Neural cell (in vitro differentiated cells): ENCODE measurements around the gene YIF1B. TPM values are rescaled to one million over a fixed set of nuclear protein-coding genes. Genes with fewer than 3 reads are reported as not detected.

Experiments used
- H2AFZ ChIP-seq: fragments of 200-600, 300-800 bp; sonication (generic), shearing (Covaris generic); 2 replicates; pipeline ENCODE4 v1.6.0; 2014; ENCODE audit warnings: low read depth, mild to moderate bottlenecking, antibody characterized with exemption, low read length, moderate library complexity
- H3F3A ChIP-seq: fragments of 200-600 bp; shearing (Covaris generic); 2 replicates; pipeline ENCODE4 v1.6.1; 2016; ENCODE audit warnings: mild to moderate bottlenecking, moderate library complexity, mixed read lengths, antibody characterized with exemption, low read length; ENCODE audit not compliant: insufficient read depth, poor library complexity, severe bottlenecking
- H3K27ac ChIP-seq: fragments of 200-600, 300-800 bp; sonication (generic), shearing (Covaris generic); 2 replicates; pipeline ENCODE4 v1.5.1; 2014; ENCODE audit warnings: mild to moderate bottlenecking, low read length, moderate library complexity
- H3K27me3 ChIP-seq: fragments of 300-800, 200-600 bp; sonication (generic), shearing (Covaris generic); 2 replicates; pipeline ENCODE4 v1.6.0; 2014; ENCODE audit warnings: mild to moderate bottlenecking, low read depth, low read length, moderate library complexity; ENCODE audit not compliant: insufficient read depth
- H3K36me3 ChIP-seq: fragments of 300-800, 200-600 bp; sonication (generic), shearing (Covaris generic); 2 replicates; pipeline ENCODE4 v1.5.1; 2014; ENCODE audit warnings: mild to moderate bottlenecking, antibody characterized with exemption, low read length, moderate library complexity; ENCODE audit not compliant: insufficient read depth
- H3K4me2 ChIP-seq: fragments of 300-800, 200-600 bp; sonication (generic), shearing (Covaris generic); 2 replicates; pipeline ENCODE4 v1.6.0; 2014; ENCODE audit warnings: mild to moderate bottlenecking, low read length
- H3K4me3 ChIP-seq: fragments of 300-800, 200-600 bp; sonication (generic), shearing (Covaris generic); 2 replicates; pipeline ENCODE4 v1.5.1; 2014; ENCODE audit warnings: mild to moderate bottlenecking, low read length, moderate library complexity
- H3K79me2 ChIP-seq: fragments of 200-600 bp; shearing (Covaris generic); replicated peaks from 2 replicates; pipeline ENCODE4 v1.6.0; 2014; ENCODE audit warnings: mild to moderate bottlenecking, low read length, moderate library complexity; ENCODE audit not compliant: insufficient read depth
- H3K9ac ChIP-seq: fragments of 300-800, 200-600 bp; sonication (generic), shearing (Covaris generic); 2 replicates; pipeline ENCODE4 v1.6.1; 2016; ENCODE audit warnings: mild to moderate bottlenecking, low read length, mixed read lengths
- H3K9me2 ChIP-seq: fragments of 200-600 bp; shearing (Covaris generic); 2 replicates; pipeline ENCODE4 v1.6.1; 2016; ENCODE audit warnings: mild to moderate bottlenecking, low read length, mixed read lengths; ENCODE audit not compliant: insufficient read depth
- H3K9me3 ChIP-seq: fragments of 200-600, 300-800 bp; sonication (generic), shearing (Covaris generic); 2 replicates; pipeline ENCODE4 v1.6.1; 2016; ENCODE audit warnings: mild to moderate bottlenecking, mixed run types, low read length, moderate library complexity, mixed read lengths
- H4K20me1 ChIP-seq: fragments of 200-600 bp; shearing (Covaris generic); 2 replicates; pipeline ENCODE4 v1.6.1; 2016; ENCODE audit warnings: mild to moderate bottlenecking, mixed run types; ENCODE audit not compliant: insufficient read depth
- EP300 ChIP-seq: fragments of 450-650 bp; conservative IDR thresholded peaks from 2 replicates; pipeline ENCODE4 v1.6.1; 2014; ENCODE audit warnings: antibody characterized with exemption, mild to moderate bottlenecking, moderate library complexity; ENCODE audit not compliant: poor library complexity, severe bottlenecking
- EZH2 ChIP-seq: fragments of 200-600, 300-800 bp; shearing (Covaris generic), sonication (generic); IDR thresholded peaks from 2 replicates; pipeline ENCODE4 v1.6.1; 2014; ENCODE audit warnings: antibody characterized with exemption, low read length, borderline replicate concordance, mild to moderate bottlenecking; ENCODE audit not compliant: insufficient read depth, poor library complexity, severe bottlenecking
- MXI1 ChIP-seq: fragments of 450-650 bp; conservative IDR thresholded peaks from 2 replicates; pipeline ENCODE4 v1.6.1; 2014; ENCODE audit warnings: antibody characterized with exemption, mild to moderate bottlenecking; ENCODE audit not compliant: poor library complexity, severe bottlenecking
- POLR2AphosphoS5 ChIP-seq: IDR thresholded peaks from 2 replicates; pipeline ENCODE4 v1.6.1; 2012
- RAD21 ChIP-seq: fragments of 450-650 bp; conservative IDR thresholded peaks from 2 replicates; pipeline ENCODE4 v1.6.1; 2014; ENCODE audit warnings: antibody characterized with exemption, mild to moderate bottlenecking, moderate library complexity
- SMC3 ChIP-seq: fragments of 450-650 bp; conservative IDR thresholded peaks from 2 replicates; pipeline ENCODE4 v1.6.1; 2014; ENCODE audit warnings: antibody characterized with exemption, mild to moderate bottlenecking, moderate library complexity; ENCODE audit not compliant: poor library complexity
- TAF1 ChIP-seq: IDR thresholded peaks from 2 replicates; pipeline ENCODE4 v1.6.1; 2012; ENCODE audit warnings: low read depth
- polyA plus RNA-seq: library from polyadenylated mRNA; depleted of rRNA; stranded (reverse); fragments of >200 nt; gene quantifications from 2 replicates; pipeline ENCODE4 v1.2.3, GENCODE V29; 2014
- TF ChIP-seq, protein P1 (sequence below): IDR thresholded peaks from 2 replicates; pipeline ENCODE4 v1.6.1; 2012; ENCODE audit warnings: borderline replicate concordance
- TF ChIP-seq, protein P2 (sequence below): fragments of 450-650 bp; IDR thresholded peaks from 2 replicates; pipeline ENCODE4 v1.5.1; 2014; ENCODE audit warnings: antibody characterized with exemption, mild to moderate bottlenecking, moderate library complexity; ENCODE audit not compliant: poor library complexity, severe bottlenecking

The YIF1B gene
- polyA plus RNA-seq, 1 donor from 2014 or later = 84.0 TPM

- H3K9me2 ChIP-seq = no peaks in the 10 kb centered on the region
- TF ChIP-seq EP300 (no peak), EZH2 (no peak), RAD21 (no peak), SMC3 (no peak), MXI1 (no peak), POLR2AphosphoS5 (no peak), TAF1 (no peak)
- TF ChIP-seq, protein P1, sequence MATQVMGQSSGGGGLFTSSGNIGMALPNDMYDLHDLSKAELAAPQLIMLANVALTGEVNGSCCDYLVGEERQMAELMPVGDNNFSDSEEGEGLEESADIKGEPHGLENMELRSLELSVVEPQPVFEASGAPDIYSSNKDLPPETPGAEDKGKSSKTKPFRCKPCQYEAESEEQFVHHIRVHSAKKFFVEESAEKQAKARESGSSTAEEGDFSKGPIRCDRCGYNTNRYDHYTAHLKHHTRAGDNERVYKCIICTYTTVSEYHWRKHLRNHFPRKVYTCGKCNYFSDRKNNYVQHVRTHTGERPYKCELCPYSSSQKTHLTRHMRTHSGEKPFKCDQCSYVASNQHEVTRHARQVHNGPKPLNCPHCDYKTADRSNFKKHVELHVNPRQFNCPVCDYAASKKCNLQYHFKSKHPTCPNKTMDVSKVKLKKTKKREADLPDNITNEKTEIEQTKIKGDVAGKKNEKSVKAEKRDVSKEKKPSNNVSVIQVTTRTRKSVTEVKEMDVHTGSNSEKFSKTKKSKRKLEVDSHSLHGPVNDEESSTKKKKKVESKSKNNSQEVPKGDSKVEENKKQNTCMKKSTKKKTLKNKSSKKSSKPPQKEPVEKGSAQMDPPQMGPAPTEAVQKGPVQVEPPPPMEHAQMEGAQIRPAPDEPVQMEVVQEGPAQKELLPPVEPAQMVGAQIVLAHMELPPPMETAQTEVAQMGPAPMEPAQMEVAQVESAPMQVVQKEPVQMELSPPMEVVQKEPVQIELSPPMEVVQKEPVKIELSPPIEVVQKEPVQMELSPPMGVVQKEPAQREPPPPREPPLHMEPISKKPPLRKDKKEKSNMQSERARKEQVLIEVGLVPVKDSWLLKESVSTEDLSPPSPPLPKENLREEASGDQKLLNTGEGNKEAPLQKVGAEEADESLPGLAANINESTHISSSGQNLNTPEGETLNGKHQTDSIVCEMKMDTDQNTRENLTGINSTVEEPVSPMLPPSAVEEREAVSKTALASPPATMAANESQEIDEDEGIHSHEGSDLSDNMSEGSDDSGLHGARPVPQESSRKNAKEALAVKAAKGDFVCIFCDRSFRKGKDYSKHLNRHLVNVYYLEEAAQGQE = no peak
- TF ChIP-seq, protein P2, sequence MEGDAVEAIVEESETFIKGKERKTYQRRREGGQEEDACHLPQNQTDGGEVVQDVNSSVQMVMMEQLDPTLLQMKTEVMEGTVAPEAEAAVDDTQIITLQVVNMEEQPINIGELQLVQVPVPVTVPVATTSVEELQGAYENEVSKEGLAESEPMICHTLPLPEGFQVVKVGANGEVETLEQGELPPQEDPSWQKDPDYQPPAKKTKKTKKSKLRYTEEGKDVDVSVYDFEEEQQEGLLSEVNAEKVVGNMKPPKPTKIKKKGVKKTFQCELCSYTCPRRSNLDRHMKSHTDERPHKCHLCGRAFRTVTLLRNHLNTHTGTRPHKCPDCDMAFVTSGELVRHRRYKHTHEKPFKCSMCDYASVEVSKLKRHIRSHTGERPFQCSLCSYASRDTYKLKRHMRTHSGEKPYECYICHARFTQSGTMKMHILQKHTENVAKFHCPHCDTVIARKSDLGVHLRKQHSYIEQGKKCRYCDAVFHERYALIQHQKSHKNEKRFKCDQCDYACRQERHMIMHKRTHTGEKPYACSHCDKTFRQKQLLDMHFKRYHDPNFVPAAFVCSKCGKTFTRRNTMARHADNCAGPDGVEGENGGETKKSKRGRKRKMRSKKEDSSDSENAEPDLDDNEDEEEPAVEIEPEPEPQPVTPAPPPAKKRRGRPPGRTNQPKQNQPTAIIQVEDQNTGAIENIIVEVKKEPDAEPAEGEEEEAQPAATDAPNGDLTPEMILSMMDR = no peak
Measured at GRCh38 chr19:38352611-38353010, 36.9 kb upstream of the YIF1B start.

DNA sequence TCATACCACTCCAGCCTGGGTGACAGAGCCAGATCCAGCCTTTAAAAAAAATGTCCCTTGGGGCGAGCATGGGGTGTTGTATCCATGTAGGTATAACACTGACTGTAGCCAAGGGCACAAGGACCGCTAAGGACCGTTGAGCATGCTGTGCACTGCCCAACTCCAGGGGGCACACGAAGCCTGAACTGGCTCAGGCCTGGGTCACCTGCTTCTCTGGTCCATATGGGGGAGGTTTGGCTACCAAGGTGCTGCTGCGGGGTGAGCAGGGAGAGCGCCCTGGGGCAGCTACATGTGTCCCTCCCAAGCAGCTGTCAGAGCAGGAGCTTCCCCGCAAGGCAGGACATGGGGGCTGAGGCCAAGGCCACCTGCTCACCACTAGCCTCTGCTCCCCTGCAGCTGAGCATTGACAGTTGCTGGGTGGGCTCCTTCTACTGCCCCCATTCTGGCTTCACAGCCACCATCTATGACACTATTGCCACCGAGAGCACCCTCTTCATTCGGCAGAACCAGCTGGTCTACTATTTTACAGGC is 36.2 kb upstream of the YIF1B start:
- no peak overlapping the region for H3K4me3 ChIP-seq
- H2AFZ ChIP-seq = no peak overlapping the region
- H3K79me2 ChIP-seq = no peaks in the 10 kb centered on the region
- H4K20me1 ChIP-seq = no peaks in the 10 kb centered on the region
- H3F3A ChIP-seq = no peaks in the 10 kb centered on the region
- no peaks in the 10 kb centered on the region for H3K9me3 ChIP-seq
- H3K27ac ChIP-seq = no peak overlapping the region
- no peak overlapping the region for H3K9ac ChIP-seq
- TF ChIP-seq, protein P1 = no peak
- TF ChIP-seq TAF1 (no peak), MXI1 (no peak), RAD21 (no peak), SMC3 (no peak), EP300 (no peak), EZH2 (no peak), POLR2AphosphoS5 (no peak)
- TF ChIP-seq, protein P2 = no peak
- H3K27me3 ChIP-seq = no peaks in the 10 kb centered on the region
- H3K4me2 ChIP-seq = no peak overlapping the region
- no peaks in the 10 kb centered on the region for H3K9me2 ChIP-seq
- no peaks in the 10 kb centered on the region for H3K36me3 ChIP-seq

More at GRCh38 chr19:38352611-38353010, 36.9 kb upstream of the YIF1B start:
- Histone ChIP-seq H3K4me3 (no peak overlapping the region), H3F3A (no peaks in the 10 kb centered on the region), H3K9ac (no peak overlapping the region), H2AFZ (no peak overlapping the region), H3K4me2 (no peak overlapping the region), H3K27me3 (no peaks in the 10 kb centered on the region), H3K36me3 (no peaks in the 10 kb centered on the region), H3K79me2 (no peaks in the 10 kb centered on the region), H3K27ac (no peak overlapping the region), H4K20me1 (no peaks in the 10 kb centered on the region), H3K9me3 (no peaks in the 10 kb centered on the region)
